ENCODE data around the gene SLC16A4.

DNA sequence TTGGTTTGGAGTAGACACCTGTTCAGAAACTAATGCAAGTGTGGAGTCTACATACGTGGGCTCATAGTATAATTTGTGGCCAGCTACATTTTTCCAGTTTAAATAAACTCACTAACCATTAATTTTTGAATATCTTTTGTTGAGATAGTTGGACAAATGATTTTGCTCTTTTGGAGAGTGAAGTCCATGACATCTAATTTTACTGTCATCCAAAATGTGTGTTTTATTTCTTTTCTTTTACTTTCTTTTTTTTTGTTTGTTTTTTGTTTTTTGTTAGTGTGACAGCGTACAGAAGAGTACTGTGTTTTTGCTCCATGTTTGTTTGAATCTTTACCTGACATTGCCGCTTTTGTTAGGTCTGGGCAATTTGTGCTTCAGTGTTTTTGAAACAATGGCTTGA, 46.7 kb downstream of the SLC16A4 start:
- no peak for TF ChIP-seq GATA2 (IDR thresholded peaks at IDR 0.05; ENCODE audit: low read depth, low read length)
- TF ChIP-seq GATA3 (IDR thresholded peaks at IDR 0.05; ENCODE audit: low read depth, low read length), result no peak

Measured in SH-SY5Y (cell line).